NT2/D1 (cell line): ENCODE data around the gene DNAJC17.

Experiments used
- SUZ12 ChIP-seq: IDR thresholded peaks from 2 replicates; pipeline ENCODE4 v1.6.1; 2011; ENCODE audit not compliant: insufficient read length, insufficient read depth; ENCODE audit errors: extremely low read depth
- ZNF274 ChIP-seq: IDR thresholded peaks from 2 replicates; pipeline ENCODE4 v1.6.1; 2011; ENCODE audit warnings: mild to moderate bottlenecking, low read depth, low read length

DNA sequence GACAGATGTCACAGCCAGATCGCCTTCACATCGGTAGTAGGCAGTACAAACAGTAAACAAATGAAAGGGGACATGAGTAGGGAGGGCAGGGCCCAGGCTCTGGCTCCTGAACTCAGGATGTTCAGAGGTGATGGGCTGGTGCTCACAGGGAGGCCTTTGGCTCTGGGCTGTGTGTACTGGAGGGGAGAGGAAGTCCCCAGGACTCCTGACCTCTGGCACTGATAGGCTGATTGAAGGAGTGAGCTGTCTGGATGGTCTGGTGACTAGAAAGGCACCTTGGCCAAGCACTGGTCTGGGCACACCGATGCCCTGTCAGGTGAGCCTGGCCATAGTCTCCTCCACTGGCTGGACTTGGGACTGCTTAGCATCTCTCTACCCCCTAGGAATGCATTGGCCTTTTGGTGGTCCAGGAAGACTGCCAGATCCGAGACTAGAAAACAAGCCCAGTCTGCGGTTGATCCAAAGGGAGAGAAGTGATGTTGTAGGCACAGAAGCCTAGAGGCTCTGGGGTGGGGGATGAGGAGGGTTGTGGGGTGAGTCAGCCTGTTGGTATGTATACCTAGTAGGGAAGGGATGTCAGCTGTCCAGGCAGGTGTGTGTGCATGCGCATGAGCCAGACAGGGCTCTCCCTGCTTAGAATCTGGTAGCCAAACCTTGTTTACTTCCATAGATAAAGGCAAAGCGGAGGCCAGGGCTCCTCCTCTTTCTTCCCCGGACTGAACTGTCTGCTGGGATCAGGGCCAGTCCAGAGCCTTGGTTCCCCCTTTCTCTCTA lies 38.4 kb upstream of the DNAJC17 start:
- TF ChIP-seq SUZ12 = no peak
- no peak for TF ChIP-seq ZNF274
